Fibroblast of the conjunctiva (primary cell): Measurements from ENCODE around the gene PMPCA.
A peak's percentile ranks its signal among the peaks of the same experiment; 100 is the strongest.
"Not testable (repeated sequence)": the region's sequence is repeated elsewhere in the genome, so short reads cannot be mapped to it uniquely, and the experiment has no call there.

Experiments used
- DNase-seq: peaks from one replicate; pipeline ENCODE4 v3.0.0-alpha.2; 2010; ENCODE audit warnings: low read depth

The PMPCA gene

DNA sequence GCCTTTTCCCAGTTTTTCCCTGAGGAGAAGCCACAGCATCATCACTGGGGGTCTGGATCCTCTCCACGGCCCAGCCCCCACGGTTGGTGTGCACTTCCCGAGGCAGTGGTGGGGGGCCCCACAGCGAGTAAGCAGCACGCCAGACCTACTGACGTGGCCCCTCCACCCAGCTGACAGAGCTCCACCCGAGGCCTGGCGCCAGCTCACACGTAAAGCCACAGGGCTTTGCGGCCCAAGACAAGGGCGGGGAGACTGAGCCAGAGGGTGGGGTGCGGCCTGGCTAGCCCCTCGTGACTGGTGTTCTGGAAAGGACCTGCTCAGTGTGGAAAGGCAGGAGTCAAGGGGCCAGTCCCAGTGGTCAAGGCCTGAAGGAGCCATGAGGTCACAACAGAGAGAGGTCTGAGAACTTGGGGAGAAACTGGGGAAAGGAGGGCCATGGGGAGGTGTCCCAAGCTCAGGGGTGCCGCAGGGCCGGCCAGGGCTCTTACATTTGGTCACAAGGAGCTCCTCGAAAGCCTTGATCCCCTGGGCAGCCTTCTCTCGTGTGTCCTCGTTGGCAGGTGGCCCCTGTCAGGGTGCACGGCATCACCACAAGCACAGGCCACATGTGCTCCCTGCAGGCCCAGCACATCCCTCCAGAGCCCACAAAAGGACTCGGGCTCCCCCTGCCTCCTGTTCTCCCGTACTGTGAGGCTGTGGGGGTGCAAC is 16.0 kb upstream of the PMPCA start:
- DNase-seq: no peak

GRCh38 chr9:136395020-136395340 is 15.5 kb upstream of the PMPCA start:
- DNase-seq: no peak

- DNase-seq: no peak
These were observed 14.9 kb upstream of the PMPCA start for GRCh38 chr9:136395345-136396218.

DNA sequence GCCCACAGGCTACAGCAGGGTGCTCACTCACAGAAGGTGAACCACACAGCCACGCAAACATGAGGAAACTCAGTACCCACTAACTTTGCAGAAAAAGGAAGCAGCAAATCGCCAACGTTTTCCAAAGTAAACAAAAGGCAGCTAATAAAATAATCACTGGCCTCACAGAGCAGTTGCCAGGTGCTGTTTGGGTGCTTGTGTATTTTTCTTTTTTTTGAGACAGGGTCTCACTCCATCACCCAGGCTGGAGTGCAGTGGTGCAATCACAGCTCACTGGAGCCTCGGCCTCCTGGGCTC is 14.3 kb upstream of the PMPCA start:
- DNase-seq: no peak

- DNase-seq: no peak
These were observed 12.8 kb upstream of the PMPCA start for GRCh38 chr9:136397643-136398042.

GRCh38 chr9:136398286-136398685 is 12.2 kb upstream of the PMPCA start:
- DNase-seq: no peak

DNA sequence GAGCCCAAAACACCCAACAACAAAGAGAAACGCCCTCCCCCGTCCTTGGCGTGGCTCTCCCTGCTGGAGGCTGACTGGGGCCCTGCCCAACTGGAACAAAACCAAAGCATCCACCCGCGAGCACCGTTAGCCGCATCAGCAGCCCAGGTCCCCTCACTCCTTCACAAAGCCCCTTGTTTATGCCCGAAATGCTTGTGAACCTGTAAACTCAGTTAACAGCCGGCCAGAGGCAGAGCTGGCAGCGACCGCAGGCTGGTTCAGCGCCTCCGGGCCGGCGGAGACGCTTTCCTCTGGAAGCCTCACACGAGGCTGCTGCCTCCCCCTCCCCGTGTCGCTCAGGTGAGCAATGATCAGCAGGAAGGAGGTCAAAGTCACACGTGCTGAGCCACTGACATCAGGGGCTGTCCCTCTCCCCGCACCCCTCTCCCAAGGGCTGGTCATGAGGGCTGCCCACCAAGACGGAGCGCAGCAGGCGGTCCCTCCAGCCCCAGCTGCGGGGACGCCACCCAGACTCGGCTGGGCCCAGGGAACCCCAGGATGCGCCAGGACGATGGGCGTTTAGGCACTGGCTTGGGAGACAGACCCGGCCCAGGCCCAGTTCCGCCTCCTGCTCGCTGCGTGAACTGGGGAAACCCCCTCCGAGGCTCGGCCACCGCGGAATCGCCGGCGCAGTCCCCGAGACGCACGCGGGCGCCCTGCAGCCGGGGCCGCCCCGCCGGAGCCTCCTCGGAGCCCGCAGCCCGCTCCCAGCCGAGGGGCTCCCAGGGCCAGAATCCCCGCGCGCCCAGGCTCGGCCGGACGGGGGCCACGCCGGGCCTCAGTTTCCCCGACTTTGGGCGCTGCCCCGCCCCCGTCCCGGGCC is 11.1 kb upstream of the PMPCA start:
- DNase-seq: no peak

GRCh38 chr9:136400038-136400834 is 10.2 kb upstream of the PMPCA start, which contains the start of gene SNAPC4:
TSS of gene SNAPC4 (minus strand) at chr9:136400170. CDS start at chr9:136398428, 1,742 bp downstream.
- peak; percentile 66 for DNase-seq

GRCh38 chr9:136401173-136401922 is 9.1 kb upstream of the PMPCA start:
- DNase-seq: no peak

DNA sequence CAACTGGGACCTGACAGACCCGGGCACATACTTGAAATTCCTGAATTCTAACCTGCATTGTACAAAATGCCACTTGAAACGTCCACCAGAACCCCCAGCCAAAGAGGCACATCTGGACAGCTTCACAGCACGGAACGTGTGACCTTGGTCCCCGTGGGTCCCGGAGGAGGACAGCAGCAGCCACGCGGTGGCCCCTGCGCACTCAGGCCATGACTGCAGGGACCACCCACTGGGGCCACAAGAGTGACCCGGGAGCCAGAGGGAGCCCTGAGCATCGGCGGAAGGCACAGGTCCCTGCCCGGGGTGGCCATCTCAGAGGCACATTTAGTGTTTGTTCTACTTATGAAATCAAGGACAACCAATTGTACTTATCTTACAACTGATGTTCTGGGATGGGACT is 8.4 kb upstream of the PMPCA start:
- no peak for DNase-seq

DNA sequence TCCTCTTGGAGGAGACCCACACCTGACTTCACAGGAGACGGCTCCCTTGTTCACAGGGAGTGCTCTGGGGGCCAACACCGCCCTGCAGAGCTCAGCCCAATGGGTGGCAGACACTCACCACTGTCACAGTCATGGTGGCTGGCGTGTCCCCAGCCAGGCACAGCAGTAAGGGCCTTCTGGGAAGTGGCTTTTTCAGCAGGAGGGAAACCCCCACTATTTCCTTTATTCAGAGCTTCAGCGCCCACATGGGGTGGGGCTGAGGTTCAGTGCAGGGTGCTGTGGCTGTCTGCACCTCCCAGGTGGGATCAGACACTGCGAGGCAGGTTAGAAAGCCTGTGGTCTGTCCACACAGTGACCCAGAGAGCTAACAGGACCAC is 6.9 kb upstream of the PMPCA start:
- no peak for DNase-seq

DNA sequence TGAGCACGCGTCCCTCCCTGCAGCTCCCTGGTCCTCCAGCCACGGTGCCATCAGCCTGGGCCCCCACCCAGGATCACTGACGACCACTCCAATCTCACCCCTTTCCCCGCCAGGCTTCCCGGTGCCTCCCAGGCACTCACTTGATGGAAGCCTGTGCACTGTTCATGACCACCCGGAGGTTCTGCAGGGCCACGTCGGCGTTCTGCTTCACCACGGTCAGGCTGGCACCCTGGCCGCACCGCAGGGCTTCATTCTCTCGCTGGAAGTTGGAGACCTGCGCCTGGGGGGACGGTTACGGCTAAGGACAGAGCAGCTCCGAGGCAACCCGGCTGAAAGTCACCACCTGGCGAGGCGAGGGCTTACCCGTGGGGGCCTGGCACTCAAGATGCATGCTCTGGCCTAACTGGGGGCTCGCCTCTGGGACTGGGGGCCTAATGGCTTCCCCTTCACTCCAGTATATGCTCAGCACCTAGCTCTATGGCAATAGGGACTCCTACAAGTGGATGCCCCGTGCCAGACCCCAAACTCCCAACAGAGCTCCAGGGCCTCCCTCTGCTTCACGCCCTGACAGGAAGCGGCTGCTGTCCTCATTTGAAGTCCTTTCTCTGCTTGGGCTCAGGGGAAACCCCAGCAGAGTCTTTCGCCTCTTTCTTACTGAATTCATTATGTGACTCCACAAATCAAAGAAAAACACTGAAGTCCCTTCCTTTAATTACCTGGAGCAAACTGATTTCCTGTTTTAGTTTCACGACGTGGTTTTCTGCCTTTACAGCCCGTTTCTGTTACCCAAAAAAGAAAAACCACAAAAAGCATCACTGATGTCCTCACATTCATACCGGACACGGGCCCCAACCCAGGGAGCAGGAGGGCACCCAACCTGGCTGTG is 6.3 kb upstream of the PMPCA start:
- no peak for DNase-seq

DNA sequence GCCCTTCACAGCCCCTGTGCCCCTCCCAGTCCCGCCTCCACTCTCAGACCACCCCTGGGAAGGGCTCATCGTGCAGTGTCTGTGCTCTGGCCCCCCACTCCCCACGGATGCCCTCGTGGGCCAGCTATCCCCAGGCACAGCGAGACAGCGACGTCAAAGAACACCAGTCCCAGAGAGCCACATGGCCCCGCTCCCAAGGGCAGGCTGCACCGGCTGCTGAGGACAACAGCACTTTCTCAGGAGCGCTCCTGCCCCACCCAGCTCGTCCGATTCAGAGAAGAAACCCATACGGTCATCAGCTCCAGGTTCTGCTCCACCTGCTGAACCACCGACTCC is 5.7 kb upstream of the PMPCA start:
- DNase-seq: no peak

DNA sequence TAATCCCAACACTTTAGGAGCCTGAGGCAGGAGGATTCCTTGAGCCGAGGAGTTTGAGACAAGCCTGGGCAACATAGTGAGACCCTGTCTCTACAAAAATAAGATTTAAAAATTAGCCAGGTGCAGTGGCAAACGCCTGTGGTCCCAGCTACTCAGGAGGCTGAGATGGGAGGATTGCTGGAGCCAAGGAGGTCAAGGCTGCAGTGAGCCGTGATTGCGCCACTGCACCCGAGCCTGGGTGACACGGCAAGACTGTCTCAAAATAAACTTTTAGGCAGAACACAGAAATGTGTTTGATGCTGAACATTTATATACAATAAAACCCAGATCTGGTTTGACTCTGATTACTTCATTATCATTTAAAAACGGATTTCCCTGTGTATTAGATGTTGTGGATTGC is 5.0 kb upstream of the PMPCA start:
- DNase-seq: no peak

- DNase-seq: not testable (repeated sequence)
These were observed 4.6 kb upstream of the PMPCA start for GRCh38 chr9:136405904-136406303.

- DNase-seq: not testable (repeated sequence)
These were observed 3.4 kb upstream of the PMPCA start for GRCh38 chr9:136407061-136407460.

GRCh38 chr9:136407911-136408310 is 2.5 kb upstream of the PMPCA start:
- no peak for DNase-seq

DNA sequence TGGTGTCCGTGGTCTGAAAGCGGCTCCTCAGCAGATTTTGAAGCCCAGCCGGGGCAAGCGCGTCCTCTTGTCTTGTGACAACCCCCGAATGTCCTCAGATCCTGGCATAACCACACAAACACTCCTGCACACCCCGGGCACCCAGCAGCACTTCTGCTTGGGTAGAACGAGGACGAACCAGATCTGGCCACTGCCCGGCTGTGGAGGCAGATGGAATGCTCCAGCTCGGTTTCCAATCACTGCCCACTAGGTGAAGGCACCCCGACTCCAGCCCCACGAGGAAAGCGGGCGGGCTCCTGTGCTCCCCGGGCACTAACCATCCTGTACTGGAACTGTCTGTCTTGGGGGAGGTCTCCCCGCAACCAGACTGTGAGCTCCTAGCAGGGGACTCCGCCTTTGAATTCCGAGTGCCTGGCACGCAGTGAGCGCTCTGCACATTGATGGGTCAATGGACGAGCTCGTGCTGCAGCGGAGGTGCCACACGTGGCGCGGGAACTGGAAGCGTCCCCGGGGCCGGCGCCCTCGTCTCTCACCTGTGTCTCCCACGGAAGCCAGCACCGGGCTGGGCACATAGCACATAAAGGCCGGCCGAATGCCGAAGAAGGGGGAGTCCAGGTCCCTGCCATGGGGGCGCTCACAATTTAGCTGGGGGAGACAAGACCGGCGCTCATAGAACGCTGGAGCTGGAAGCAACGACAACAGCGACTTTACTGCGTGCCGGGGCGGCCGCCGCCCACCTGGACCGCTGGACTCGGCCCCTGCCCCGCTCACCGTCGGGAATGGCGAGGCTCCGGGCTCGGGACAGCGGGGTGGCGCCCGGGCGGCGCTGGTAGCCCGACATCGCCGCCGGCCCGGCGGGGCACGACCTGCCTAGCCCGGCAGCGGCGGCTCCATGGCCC is 652 bp upstream of the PMPCA start:
- no peak for DNase-seq

GRCh38 chr9:136411378-136411777 is 920 bp downstream of the PMPCA start:
- no peak for DNase-seq
